K562 (cell line): ENCODE results near the gene NRXN2. TPM values are rescaled to one million over a fixed set of nuclear protein-coding genes. Genes with fewer than 3 reads are reported as not detected.

Experiments
- ATAC-seq: fragments of 200-7000 bp; cut with Tn5 transposase; 3 replicates; pipeline ENCODE4 v1.9.1; 2020; ENCODE audit warnings: moderate library complexity
- BruUV-seq: library from RNA; stranded (reverse); fragments of 400-500 nt; replicated peaks from 2 replicates; lab custom pipeline; 2021; lab: Mats Ljungman, UMichigan
- CTCF ChIA-PET: fragments of 300-600 bp; formaldehyde crosslinking; extraction: SDS; loops from one replicate; lab custom pipeline; 2021; ENCODE audit warnings: low intra/inter-chr PET ratio; lab: Yijun Ruan, JAX
- POLR2A ChIA-PET: fragments of 300-600, 350-650 bp; sonication (Branson Sonifier 250); formaldehyde crosslinking; extraction: SDS; loops from one replicate; lab custom pipeline; 2021; ENCODE audit warnings: antibody characterized with exemption, inconsistent platforms; lab: Yijun Ruan, JAX
- DNase-seq, 4 experiments: peaks; one replicate each; pipeline versions ENCODE4 v3.0.0 to v3.0.0-alpha.2; 2011 to 2018; ENCODE audit warnings: low spot score in 3 of 4, mixed read lengths in 3 of 4; ENCODE audit errors: extremely low read depth in 1 of 4
- FAIRE-seq: peaks from 2 replicates; lab custom pipeline; 2011; peaks lifted over from hg19 to GRCh38; lab: Jason Lieb, UNC
- H2AFZ ChIP-seq: 2 replicates; pipeline ENCODE4 v1.6.0; 2011; ENCODE audit warnings: low read depth, low read length, control low read depth, inconsistent platforms
- H3K27ac ChIP-seq: fragments of 200-600 bp; 3 replicates; pipeline ENCODE4 v1.8.0; 2011; ENCODE audit warnings: low read depth, mild to moderate bottlenecking, control low read depth, inconsistent platforms, low read length, moderate library complexity, mixed read lengths; ENCODE audit errors: extremely low read depth
- H3K27me3 ChIP-seq, 2 experiments: fragments of 300-600 bp in 1 of 2; 2 replicates in 1 of 2; 3 replicates in 1 of 2; pipeline versions ENCODE4 v1.6.0 to v1.8.0; 2011; ENCODE audit warnings: inconsistent platforms in 2 of 2, low read length in 2 of 2, mild to moderate bottlenecking in 1 of 2, mixed read lengths in 1 of 2, moderate library complexity in 1 of 2; ENCODE audit not compliant: control insufficient read depth in 2 of 2, insufficient read depth in 2 of 2
- H3K36me3 ChIP-seq: fragments of 300-600 bp; 3 replicates; pipeline ENCODE4 v1.8.0; 2011; ENCODE audit warnings: mild to moderate bottlenecking, low read length, inconsistent platforms; ENCODE audit not compliant: control insufficient read depth, insufficient read depth
- H3K4me1 ChIP-seq, 2 experiments: fragments of 200-600 bp in 1 of 2; replicated peaks in 1 of 2; 2 replicates in 1 of 2; 3 replicates in 1 of 2; pipeline versions ENCODE4 v1.5.1 to v1.8.0; 2011; ENCODE audit warnings: inconsistent platforms in 2 of 2, low read length in 2 of 2, mild to moderate bottlenecking in 1 of 2, mixed read lengths in 1 of 2, moderate library complexity in 1 of 2; ENCODE audit not compliant: control insufficient read depth in 2 of 2, insufficient read depth in 2 of 2
- H3K4me2 ChIP-seq: 2 replicates; pipeline ENCODE4 v1.6.1; 2011; ENCODE audit warnings: low read length, control low read depth, inconsistent platforms, mixed read lengths; ENCODE audit not compliant: insufficient read depth
- H3K4me3 ChIP-seq: fragments of 200-600 bp; sonication (generic), shearing (Covaris generic); 2 replicates; pipeline ENCODE4 v1.5.1; 2016; ENCODE audit warnings: control low read depth, inconsistent platforms
- H3K79me2 ChIP-seq: fragments of 200-600 bp; 3 replicates; pipeline ENCODE4 v1.8.0; 2011; ENCODE audit warnings: low read length, inconsistent platforms; ENCODE audit not compliant: control insufficient read depth, insufficient read depth
- H3K9ac ChIP-seq, 2 experiments: 2 replicates each; pipeline versions ENCODE4 v1.6.0 to v1.6.1; 2011; ENCODE audit warnings: low read depth in 2 of 2, low read length in 2 of 2, control low read depth in 1 of 2, inconsistent platforms in 1 of 2, mild to moderate bottlenecking in 1 of 2, mixed read lengths in 1 of 2; ENCODE audit not compliant: insufficient read depth in 1 of 2
- H3K9me1 ChIP-seq: one replicate; pipeline ENCODE4 v1.6.0; 2011; ENCODE audit warnings: inconsistent platforms, mild to moderate bottlenecking, low read length, moderate library complexity; ENCODE audit not compliant: control insufficient read depth, insufficient read depth
- H3K9me3 ChIP-seq: replicated peaks from 2 replicates; pipeline ENCODE4 v1.5.1; 2011; ENCODE audit warnings: low read depth, low read length, inconsistent platforms; ENCODE audit not compliant: control insufficient read depth, insufficient read depth
- H4K20me1 ChIP-seq: replicated peaks from 2 replicates; pipeline ENCODE4 v1.6.1; 2011; ENCODE audit warnings: low read length, inconsistent platforms, mixed read lengths; ENCODE audit not compliant: control insufficient read depth, insufficient read depth
- CTBP1 ChIP-seq: fragments of 450-650 bp; IDR thresholded peaks from 2 replicates; pipeline ENCODE4 v1.6.1; 2016; ENCODE audit warnings: borderline replicate concordance
- GABPB1 ChIP-seq: sonication (generic); formaldehyde crosslinking; IDR thresholded peaks from 2 replicates; pipeline ENCODE4 v1.8.0; 2022; ENCODE audit warnings: mild to moderate bottlenecking, missing genetic modification reagents
- HIVEP1 ChIP-seq: fragments of 250-450 bp; sonication (Bioruptor Pico); IDR thresholded peaks from 2 replicates; pipeline ENCODE4 v1.4.0; 2020; ENCODE audit warnings: mild to moderate bottlenecking
- KLF10 ChIP-seq: fragments of 250-450 bp; sonication (Bioruptor Pico); IDR thresholded peaks from 2 replicates; pipeline ENCODE4 v1.6.1; 2021; ENCODE audit warnings: matching md5 sums
- PTBP1 ChIP-seq: fragments of 200-400 bp; formaldehyde crosslinking; IDR thresholded peaks from 2 replicates; pipeline ENCODE4 v1.6.1; 2017; ENCODE audit warnings: low read depth, low read length
- RBM25 ChIP-seq: fragments of 200-400 bp; formaldehyde crosslinking; IDR thresholded peaks from 2 replicates; pipeline ENCODE4 v1.6.1; 2018; ENCODE audit warnings: low read length, low read depth, moderate library complexity; ENCODE audit not compliant: severe bottlenecking
- SMARCB1 ChIP-seq: IDR thresholded peaks from 2 replicates; pipeline ENCODE4 v1.6.1; 2011; ENCODE audit warnings: improper control_type of control experiment, low read depth; ENCODE audit not compliant: insufficient read length
- TFAM ChIP-seq: fragments of 250-450 bp; sonication (Bioruptor Pico); conservative IDR thresholded peaks from 2 replicates; pipeline ENCODE4 v1.5.0; 2021; ENCODE audit warnings: mild to moderate bottlenecking, moderate library complexity
- ZFP30 ChIP-seq: fragments of 250-450 bp; sonication (Bioruptor Pico); IDR thresholded peaks from 2 replicates; pipeline ENCODE4 v1.8.0; 2022; ENCODE audit warnings: moderate library complexity, mild to moderate bottlenecking, inconsistent platforms, borderline replicate concordance
- ZNF395 ChIP-seq: fragments of 200-800 bp; sonication (Bioruptor generic); IDR thresholded peaks from 2 replicates; pipeline ENCODE4 v1.6.1; 2017; ENCODE audit warnings: missing genetic modification characterization, missing compliant biosample characterization
- ZNF407 ChIP-seq: fragments of 450-650 bp; IDR thresholded peaks from 2 replicates; pipeline ENCODE4 v1.6.1; 2016; ENCODE audit warnings: low read depth
- ZNF668 ChIP-seq: fragments of 250-450 bp; sonication (Bioruptor Pico); IDR thresholded peaks from 2 replicates; pipeline ENCODE4 v1.8.0; 2022; ENCODE audit warnings: mild to moderate bottlenecking, inconsistent platforms
- WGBS: fragments of 100-300 bp; shearing (Covaris generic); methylation state at CpG from one replicate; pipeline ENCODE4 v1.1.6; 2016; ENCODE audit warnings: low coverage, mixed read lengths; ENCODE audit not compliant: insufficient coverage; ENCODE audit errors: missing lambda C conversion rate; 5-methylcytosine and 5-hydroxymethylcytosine counted together
- in situ Hi-C: fragments of 300-500 bp; cut with MboI; formaldehyde crosslinking; loops from 4 replicates; pipeline ENCODE4 v1.15.0; 2018; ENCODE audit warnings: inconsistent platforms, mixed read lengths
- intact Hi-C: fragments of 100-400 bp; cut with micrococcal nuclease; formaldehyde crosslinking; loops from 2 replicates; pipeline ENCODE4 v1.14.2; 2022
- polyA plus RNA-seq, 8 experiments: library from polyadenylated mRNA; depleted of rRNA in 4 of 8; stranded (reverse) in 5 of 8; unstranded in 3 of 8; fragments of >200 nt; fragmentation: Nextera tagmentation in 2 of 8; fragmentation: Illumina TruSeq in 1 of 8; extraction: Ambion mirVana in 2 of 8; extraction: Trizol in 1 of 8; gene quantifications; 2 replicates each; pipeline versions ENCODE4 v1.2.1 to v1.2.3, GENCODE V29; 2011 to 2014; ENCODE audit warnings: inconsistent platforms in 1 of 8, missing spikeins in 1 of 8
- total RNA-seq, 7 experiments: library from RNA; depleted of rRNA in 6 of 7; stranded (reverse); fragments of >200 nt in 6 of 7; fragmentation: Illumina TruSeq in 2 of 7; extraction: Trizol in 2 of 7; gene quantifications; 2 replicates each; pipeline versions ENCODE4 v1.2.1 to v1.2.3, GENCODE V29; 2011 to 2021; ENCODE audit warnings: low replicate concordance in 1 of 7

NRXN2 gene
- total and polyA plus RNA-seq, 9 of the 15 experiments (the other 6 are each of a cell fraction or from before 2014, with no cell fraction given), result 0.07 to 0.47 (median 0.15) TPM; not detected in 4

GRCh38 chr11:64598797-64599697 lies 124.0 kb downstream of the NRXN2 start:
- peaks cover 0 to 44% of the 10 kb centered on the region in 2 experiments; a peak in 2 of 5 replicates for H3K27me3 ChIP-seq
- ChIA-PET POLR2A (interaction anchor here (0.7 to 1.1 kb wide), 2 partner anchors 15 to 101 kb away, joined by 3 read pairs; no protein-coding TSS in a partner anchor), CTCF (no interaction called here)
- peak overlapping the region in 1 of 2 experiments; percentile 45; a peak in 1 of 4 replicates for H3K9ac ChIP-seq
- H2AFZ ChIP-seq, result no peak overlapping the region
- H3K9me3 ChIP-seq, result no peaks in the 10 kb centered on the region
- DNase-seq, result peak in 1 of 4 experiments; percentile 12
- H3K9me1 ChIP-seq, result no peaks in the 10 kb centered on the region
- H3K36me3 ChIP-seq, result no peaks in the 10 kb centered on the region
- WGBS, result 6% methylated on average over 21 of the region's 23 CpGs
- no TSS peak for BruUV-seq
- H3K4me1 ChIP-seq, result peaks cover 0 to 19% of the 10 kb centered on the region in 2 experiments; a peak in 2 of 5 replicates
- H3K27ac ChIP-seq, result no peak overlapping the region
- intact Hi-C loops (no loop called here), in situ Hi-C loops (no loop called here)
- H3K4me3 ChIP-seq, result no peak overlapping the region
- H3K4me2 ChIP-seq, result no peak overlapping the region
- ATAC-seq, result no peak
- FAIRE-seq, result no peak
- H4K20me1 ChIP-seq, result peaks cover 9% of the 10 kb centered on the region
- no peaks in the 10 kb centered on the region for H3K79me2 ChIP-seq
- TF ChIP-seq SMARCB1 (no peak), ZNF395 (CRISPR knock-in tag) (no peak), GABPB1 (CRISPR knock-in tag) (no peak), KLF10 (CRISPR knock-in tag) (no peak), TFAM (CRISPR knock-in tag) (no peak), CTBP1 (no peak), ZNF407 (no peak), ZFP30 (CRISPR knock-in tag) (no peak), RBM25 (no peak), PTBP1 (no peak), ZNF668 (CRISPR knock-in tag) (no peak), HIVEP1 (CRISPR knock-in tag) (no peak)
